HL-60 (cell line): ENCODE measurements around the gene NLRP6.

ENCODE experiments used
- SPI1 ChIP-seq: IDR thresholded peaks from 2 replicates; pipeline ENCODE4 v1.6.1; 2012; ENCODE audit warnings: low read depth, mild to moderate bottlenecking, borderline replicate concordance
- TF ChIP-seq, protein P1 (sequence below): IDR thresholded peaks from one replicate; pipeline ENCODE4 v1.5.1; 2011; ENCODE audit warnings: low read length, control low read depth, inconsistent platforms; ENCODE audit not compliant: insufficient read depth

DNA sequence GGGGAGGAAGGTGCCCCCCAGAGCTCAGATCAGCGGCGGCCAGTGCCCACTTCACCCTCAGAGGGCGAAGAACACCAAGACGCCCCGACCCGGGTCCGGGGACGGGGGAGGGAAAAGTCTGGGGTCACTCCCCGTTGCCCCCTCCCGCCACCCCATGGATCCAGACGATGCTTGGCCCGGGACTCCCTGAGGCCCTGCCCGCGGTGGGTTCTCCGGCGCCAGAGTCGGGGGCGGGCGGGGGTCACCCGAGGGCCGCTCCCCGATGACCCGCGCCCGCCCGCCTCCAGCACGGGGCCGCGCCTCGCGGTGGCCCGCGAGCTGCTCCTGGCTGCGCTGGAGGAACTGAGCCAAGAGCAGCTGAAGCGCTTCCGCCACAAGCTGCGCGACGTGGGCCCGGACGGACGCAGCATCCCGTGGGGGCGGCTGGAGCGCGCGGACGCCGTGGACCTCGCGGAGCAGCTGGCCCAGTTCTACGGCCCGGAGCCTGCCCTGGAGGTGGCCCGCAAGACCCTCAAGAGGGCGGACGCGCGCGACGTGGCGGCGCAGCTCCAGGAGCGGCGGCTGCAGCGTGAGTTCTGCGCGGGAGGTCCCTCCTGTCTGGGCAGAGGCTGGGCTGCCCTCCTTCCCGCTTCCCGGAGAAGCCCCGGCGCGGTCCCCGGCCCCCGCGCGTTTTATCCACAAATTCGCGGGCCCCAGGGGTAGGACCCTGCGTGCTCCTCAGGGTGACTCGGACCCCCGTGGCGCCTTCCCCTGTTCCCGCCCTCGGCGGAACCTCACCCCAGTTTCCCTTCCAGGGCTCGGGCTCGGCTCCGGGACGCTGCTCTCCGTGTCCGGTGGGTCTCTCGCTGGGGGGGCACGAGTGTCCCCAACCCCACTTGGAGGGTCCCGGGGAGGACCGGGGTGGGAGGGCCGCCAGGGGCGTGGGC is 1.1 kb downstream of the NLRP6 start:
- TF ChIP-seq, protein P1, sequence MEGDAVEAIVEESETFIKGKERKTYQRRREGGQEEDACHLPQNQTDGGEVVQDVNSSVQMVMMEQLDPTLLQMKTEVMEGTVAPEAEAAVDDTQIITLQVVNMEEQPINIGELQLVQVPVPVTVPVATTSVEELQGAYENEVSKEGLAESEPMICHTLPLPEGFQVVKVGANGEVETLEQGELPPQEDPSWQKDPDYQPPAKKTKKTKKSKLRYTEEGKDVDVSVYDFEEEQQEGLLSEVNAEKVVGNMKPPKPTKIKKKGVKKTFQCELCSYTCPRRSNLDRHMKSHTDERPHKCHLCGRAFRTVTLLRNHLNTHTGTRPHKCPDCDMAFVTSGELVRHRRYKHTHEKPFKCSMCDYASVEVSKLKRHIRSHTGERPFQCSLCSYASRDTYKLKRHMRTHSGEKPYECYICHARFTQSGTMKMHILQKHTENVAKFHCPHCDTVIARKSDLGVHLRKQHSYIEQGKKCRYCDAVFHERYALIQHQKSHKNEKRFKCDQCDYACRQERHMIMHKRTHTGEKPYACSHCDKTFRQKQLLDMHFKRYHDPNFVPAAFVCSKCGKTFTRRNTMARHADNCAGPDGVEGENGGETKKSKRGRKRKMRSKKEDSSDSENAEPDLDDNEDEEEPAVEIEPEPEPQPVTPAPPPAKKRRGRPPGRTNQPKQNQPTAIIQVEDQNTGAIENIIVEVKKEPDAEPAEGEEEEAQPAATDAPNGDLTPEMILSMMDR = no peak
- TF ChIP-seq SPI1 = no peak
